ENCODE measurements around the gene LRCH1. TPM values are rescaled to one million over a fixed set of nuclear protein-coding genes. Genes with fewer than 3 reads are reported as not detected.
A peak's percentile ranks its signal among the peaks of the same experiment; 100 is the strongest.

LRCH1 gene
- total and polyA plus RNA-seq, 2 donors from 2014 or later = 10.2 to 39.0 TPM

GRCh38 chr13:46575301-46575771 lies 22.4 kb downstream of the LRCH1 start:
- Histone ChIP-seq H3K9me3 (ENCODE audit: control insufficient read depth in 2 of 3, insufficient read depth in 1 of 3, low read length in 3 of 3) (no peaks in the 10 kb centered on the region), H3K27me3 (ENCODE audit: control insufficient read depth, insufficient read depth, low read length) (no peaks in the 10 kb centered on the region), H3K9ac (ENCODE audit: low read length in 3 of 3) (no peak overlapping the region), H3K4me1 (ENCODE audit: control insufficient read depth in 2 of 3, insufficient read depth in 2 of 3, low read depth in 1 of 3, low read length in 3 of 3) (peaks cover 9 to 57% (median 40%) of the 10 kb centered on the region in 3 donors), H3K36me3 (ENCODE audit: control insufficient read depth in 2 of 3, insufficient read depth in 3 of 3, low read length in 3 of 3) (no peaks in the 10 kb centered on the region), H3K27ac (ENCODE audit: low read depth in 2 of 2, low read length in 2 of 2) (peak overlapping the region; percentile 28 to 44), H3K4me3 (ENCODE audit: low read length in 3 of 3) (no peak overlapping the region)
- intact Hi-C loops (cut with DNase I) = no loop called here
- TF ChIP-seq CTCF (IDR thresholded peaks at IDR 0.05; ENCODE audit: borderline replicate concordance, extremely low read depth, insufficient read depth) = no peak
- FAIRE-seq (no peak), DNase-seq (peak in 1 of 5 donors; percentile 79)

- peak in 1 of 5 donors; percentile 66 for DNase-seq
- peaks cover 7 to 59% (median 41%) of the 10 kb centered on the region in 3 donors for H3K4me1 ChIP-seq (ENCODE audit: control insufficient read depth in 2 of 3, insufficient read depth in 2 of 3, low read depth in 1 of 3, low read length in 3 of 3)
- H3K9ac ChIP-seq (ENCODE audit: low read length in 3 of 3) = no peak overlapping the region
- FAIRE-seq = peak; percentile 23
- no peaks in the 10 kb centered on the region for H3K9me3 ChIP-seq (ENCODE audit: control insufficient read depth in 2 of 3, insufficient read depth in 1 of 3, low read length in 3 of 3)
- no peaks in the 10 kb centered on the region for H3K36me3 ChIP-seq (ENCODE audit: control insufficient read depth in 2 of 3, insufficient read depth in 3 of 3, low read length in 3 of 3)
- no peaks in the 10 kb centered on the region for H3K27me3 ChIP-seq (ENCODE audit: control insufficient read depth, insufficient read depth, low read length)
- peak overlapping the region; percentile 28 to 44 for H3K27ac ChIP-seq (ENCODE audit: low read depth in 2 of 2, low read length in 2 of 2)
- intact Hi-C loops (cut with DNase I) = no loop called here
- no peak for TF ChIP-seq CTCF (IDR thresholded peaks at IDR 0.05; ENCODE audit: borderline replicate concordance, extremely low read depth, insufficient read depth)
- H3K4me3 ChIP-seq (ENCODE audit: low read length in 3 of 3) = no peak overlapping the region
These were observed 22.9 kb downstream of the LRCH1 start for GRCh38 chr13:46575818-46576221.

GRCh38 chr13:46576762-46577161 lies 23.8 kb downstream of the LRCH1 start:
- peaks cover 7 to 53% (median 34%) of the 10 kb centered on the region in 3 donors for H3K4me1 ChIP-seq (ENCODE audit: control insufficient read depth in 2 of 3, insufficient read depth in 2 of 3, low read depth in 1 of 3, low read length in 3 of 3)
- no peak overlapping the region for H3K9ac ChIP-seq (ENCODE audit: low read length in 3 of 3)
- DNase-seq (no peak), FAIRE-seq (no peak)
- no peak for TF ChIP-seq CTCF (IDR thresholded peaks at IDR 0.05; ENCODE audit: borderline replicate concordance, extremely low read depth, insufficient read depth)
- H3K36me3 ChIP-seq (ENCODE audit: control insufficient read depth in 2 of 3, insufficient read depth in 3 of 3, low read length in 3 of 3) = no peaks in the 10 kb centered on the region
- H3K9me3 ChIP-seq (ENCODE audit: control insufficient read depth in 2 of 3, insufficient read depth in 1 of 3, low read length in 3 of 3) = no peaks in the 10 kb centered on the region
- H3K27ac ChIP-seq (ENCODE audit: low read depth in 2 of 2, low read length in 2 of 2) = no peak overlapping the region
- H3K4me3 ChIP-seq (ENCODE audit: low read length in 3 of 3) = no peak overlapping the region
- intact Hi-C loops (cut with DNase I) = no loop called here
- no peaks in the 10 kb centered on the region for H3K27me3 ChIP-seq (ENCODE audit: control insufficient read depth, insufficient read depth, low read length)

Data from kidney (tissue), 14 donors.